Measurements from ENCODE around the gene ERF.
A peak's percentile ranks its signal among the peaks of the same experiment; 100 is the strongest.
"Not testable (repeated sequence)": the region's sequence is repeated elsewhere in the genome, so short reads cannot be mapped to it uniquely, and the experiment has no call there.

ERF gene

GRCh38 chr19:42269478-42270345 lies 14.8 kb upstream of the ERF start:
- TF ChIP-seq, protein P1, sequence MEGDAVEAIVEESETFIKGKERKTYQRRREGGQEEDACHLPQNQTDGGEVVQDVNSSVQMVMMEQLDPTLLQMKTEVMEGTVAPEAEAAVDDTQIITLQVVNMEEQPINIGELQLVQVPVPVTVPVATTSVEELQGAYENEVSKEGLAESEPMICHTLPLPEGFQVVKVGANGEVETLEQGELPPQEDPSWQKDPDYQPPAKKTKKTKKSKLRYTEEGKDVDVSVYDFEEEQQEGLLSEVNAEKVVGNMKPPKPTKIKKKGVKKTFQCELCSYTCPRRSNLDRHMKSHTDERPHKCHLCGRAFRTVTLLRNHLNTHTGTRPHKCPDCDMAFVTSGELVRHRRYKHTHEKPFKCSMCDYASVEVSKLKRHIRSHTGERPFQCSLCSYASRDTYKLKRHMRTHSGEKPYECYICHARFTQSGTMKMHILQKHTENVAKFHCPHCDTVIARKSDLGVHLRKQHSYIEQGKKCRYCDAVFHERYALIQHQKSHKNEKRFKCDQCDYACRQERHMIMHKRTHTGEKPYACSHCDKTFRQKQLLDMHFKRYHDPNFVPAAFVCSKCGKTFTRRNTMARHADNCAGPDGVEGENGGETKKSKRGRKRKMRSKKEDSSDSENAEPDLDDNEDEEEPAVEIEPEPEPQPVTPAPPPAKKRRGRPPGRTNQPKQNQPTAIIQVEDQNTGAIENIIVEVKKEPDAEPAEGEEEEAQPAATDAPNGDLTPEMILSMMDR (IDR thresholded peaks at IDR 0.05; ENCODE audit: control extremely low read depth, extremely low read depth, low read depth, missing control alignments): no peak
- no peak for DNase-seq (ENCODE audit: extremely low spot score)
- POLR2A ChIA-PET: interaction anchor here (1.1 to 1.6 kb wide), 2 partner anchors 10 to 26 kb away, joined by 6 to 8 read pairs; no protein-coding TSS in a partner anchor
- CTCF ChIA-PET: interaction anchor here (1.2 to 3.2 kb wide), 5 partner anchors 10 to 27 kb away, joined by 4 to 30 read pairs (median 5); partner anchors contain the start of gene GSK3A

- TF ChIP-seq, protein P1 (IDR thresholded peaks at IDR 0.05; ENCODE audit: control extremely low read depth, extremely low read depth, low read depth, missing control alignments): no peak
- CTCF ChIA-PET: interaction anchor here (1.8 to 3.2 kb wide), 3 partner anchors 11 to 28 kb away, joined by 5 to 30 read pairs (median 5); no protein-coding TSS in a partner anchor
- POLR2A ChIA-PET: no interaction called here
- peak; percentile 95 for DNase-seq (ENCODE audit: extremely low spot score)
These were observed 14.0 kb upstream of the ERF start, which contains the start of gene CIC for GRCh38 chr19:42268704-42269477. Gene CIC, plus strand, starts transcription at chr19:42269252. Its CDS starts 2,532 bp downstream, at chr19:42271784.

DNA sequence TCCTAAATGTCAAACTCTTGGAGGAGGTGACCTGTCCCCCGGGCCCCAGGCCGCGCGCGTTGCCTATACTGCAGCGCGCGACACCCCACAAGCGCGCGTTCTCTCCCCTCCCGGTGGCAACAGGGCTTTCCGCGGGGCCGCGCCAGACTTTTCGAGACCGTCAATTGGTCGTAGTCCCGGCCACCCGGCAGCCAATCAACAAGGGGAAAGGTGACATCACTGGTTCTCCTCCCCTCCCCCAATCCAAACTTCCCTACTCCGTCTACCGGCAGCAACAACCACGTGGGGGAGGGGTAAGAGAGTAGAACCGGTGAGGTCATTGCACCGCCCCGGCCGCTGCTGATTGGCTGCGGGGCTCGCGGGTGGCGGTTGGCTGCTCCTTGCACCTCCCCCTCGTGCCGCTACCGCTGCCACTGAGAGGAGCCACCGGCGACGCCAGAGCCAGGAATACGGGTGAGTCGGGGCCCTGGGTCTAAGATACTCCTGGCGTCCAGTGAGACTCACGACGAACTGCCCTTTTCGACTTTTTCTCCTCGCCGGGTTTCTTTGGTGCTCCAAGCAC lies 13.3 kb upstream of the ERF start:
- POLR2A ChIA-PET: no interaction called here
- TF ChIP-seq, protein P1 (IDR thresholded peaks at IDR 0.05; ENCODE audit: control extremely low read depth, extremely low read depth, low read depth, missing control alignments): no peak
- peak; percentile 93 for DNase-seq (ENCODE audit: extremely low spot score)

DNA sequence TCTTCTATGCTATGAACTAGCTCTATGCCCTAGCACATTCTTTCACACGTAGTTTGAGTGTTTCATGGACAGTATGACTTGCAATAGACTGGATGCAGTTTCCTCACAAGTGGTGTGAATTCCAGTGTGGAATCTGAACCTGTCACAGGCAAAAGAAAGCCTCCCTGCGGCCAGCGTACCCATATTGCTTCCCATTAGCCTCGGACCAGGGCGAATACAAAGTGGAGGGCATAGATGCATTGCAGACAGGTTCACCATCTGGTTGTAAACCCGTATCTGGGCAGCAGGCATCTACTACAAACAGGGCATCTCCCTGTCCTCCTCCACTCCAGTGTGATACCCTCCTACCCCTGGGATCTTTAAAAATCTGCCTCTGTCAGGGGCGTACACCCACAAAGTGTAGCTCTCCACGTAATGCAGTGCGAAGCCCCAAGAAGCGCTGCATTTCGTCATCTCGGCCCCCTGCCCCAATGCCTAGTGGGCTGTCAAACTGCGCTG lies 12.8 kb upstream of the ERF start:
- TF ChIP-seq, protein P1 (IDR thresholded peaks at IDR 0.05; ENCODE audit: control extremely low read depth, extremely low read depth, low read depth, missing control alignments): no peak
- no peak for DNase-seq (ENCODE audit: extremely low spot score)
- POLR2A ChIA-PET: no interaction called here
- CTCF ChIA-PET: interaction anchor here (1.0 to 2.3 kb wide), 4 partner anchors 12 to 159 kb away, joined by 3 to 7 read pairs (median 4); no protein-coding TSS in a partner anchor

More for the DNA sequence above, 13.3 kb upstream of the ERF start:
- CTCF ChIA-PET: interaction anchor here (1.0 to 2.3 kb wide), 4 partner anchors 12 to 160 kb away, joined by 3 to 7 read pairs (median 4); no protein-coding TSS in a partner anchor

DNA sequence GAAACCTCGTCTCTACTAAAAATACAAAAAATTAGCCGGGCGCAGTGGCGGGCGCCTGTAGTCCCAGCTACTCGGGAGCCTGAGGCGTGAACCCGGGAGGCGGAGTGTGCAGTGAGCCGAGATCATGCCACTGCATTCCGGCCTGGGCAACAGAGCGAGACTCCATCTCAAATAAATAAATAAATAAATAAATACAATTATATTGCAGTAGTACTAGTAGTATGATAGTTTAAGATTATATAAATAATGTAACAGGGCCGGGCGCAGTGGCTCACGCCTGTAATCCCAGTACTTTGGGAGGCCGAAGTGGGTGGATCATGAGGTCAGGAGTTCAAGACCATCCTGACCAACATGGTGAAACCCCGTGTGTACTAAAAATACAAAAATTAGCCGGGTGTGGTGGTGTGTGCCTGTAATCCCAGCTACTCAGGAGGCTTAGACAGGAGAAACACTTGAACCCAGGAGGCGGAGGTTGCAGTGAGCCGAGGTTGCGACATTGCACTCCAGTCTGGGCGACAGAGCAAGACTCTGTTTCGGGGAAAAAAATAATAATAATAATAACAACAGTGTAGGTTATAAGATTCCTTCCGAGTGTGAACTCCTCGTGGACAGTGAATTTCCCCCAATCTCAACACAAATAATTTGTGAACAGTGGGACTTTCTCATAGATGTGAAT lies 12.1 kb upstream of the ERF start:
- POLR2A ChIA-PET: not testable (repeated sequence)
- CTCF ChIA-PET: interaction anchor here (1.0 to 2.3 kb wide), 5 partner anchors 12 to 159 kb away, joined by 3 to 7 read pairs (median 3); no protein-coding TSS in a partner anchor

DNA sequence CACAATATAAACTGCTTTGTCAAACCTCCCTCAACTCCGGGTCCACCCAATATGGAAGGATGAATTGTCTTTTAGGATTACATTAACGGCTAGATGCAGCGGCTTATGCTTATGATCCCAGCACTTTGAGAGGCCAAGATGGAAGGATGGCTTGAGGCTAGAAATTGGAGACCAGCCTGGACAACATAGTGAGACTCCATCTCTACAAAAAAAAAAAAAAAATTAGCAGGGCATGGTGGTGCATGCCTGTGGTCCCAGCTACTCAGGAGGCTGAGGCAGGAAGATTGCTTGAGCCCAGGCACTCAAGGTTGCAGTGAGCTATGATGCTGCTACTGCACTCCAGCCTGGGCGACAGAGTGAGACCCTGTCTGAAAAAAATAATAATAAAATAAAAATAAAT lies 11.2 kb upstream of the ERF start:
- CTCF ChIA-PET: interaction anchor here (1.0 to 2.3 kb wide), 2 partner anchors 13 to 22 kb away, joined by 3 to 7 read pairs; no protein-coding TSS in a partner anchor
- POLR2A ChIA-PET; DNase-seq (ENCODE audit: extremely low spot score): not testable (repeated sequence)

More for the DNA sequence above, 12.1 kb upstream of the ERF start:
- DNase-seq (ENCODE audit: extremely low spot score): not testable (repeated sequence)
